Ascending aorta (tissue), 2 donors: ENCODE measurements around the gene ITGAD. TPM values are rescaled to one million over a fixed set of nuclear protein-coding genes. Genes with fewer than 3 reads are reported as not detected.

Source experiments
- DNase-seq, 2 donors: peaks; one replicate each; pipeline ENCODE4 v3.0.0-alpha.2; 2019; ENCODE audit warnings: low spot score in 2 of 2
- H3K27ac ChIP-seq, 2 donors: fragments of 200-600 bp; sonication (generic); one replicate each; pipeline ENCODE4 v1.5.1; 2016 to 2017; ENCODE audit warnings: mild to moderate bottlenecking in 1 of 2
- H3K27me3 ChIP-seq: fragments of 200-600 bp; sonication (generic); one replicate; pipeline ENCODE4 v1.5.1; 2017
- H3K36me3 ChIP-seq, 2 donors: fragments of 200-600 bp; sonication (generic); one replicate each; pipeline ENCODE4 v1.5.1; 2016
- H3K4me1 ChIP-seq, 2 donors: fragments of 200-600 bp; sonication (generic); one replicate each; pipeline ENCODE4 v1.5.1; 2016 to 2017; ENCODE audit warnings: mild to moderate bottlenecking in 1 of 2
- H3K4me3 ChIP-seq, 2 donors: fragments of 200-600 bp; sonication (generic); one replicate each; pipeline ENCODE4 v1.5.1; 2016 to 2017; ENCODE audit warnings: mild to moderate bottlenecking in 1 of 2
- H3K9me3 ChIP-seq, 2 donors: fragments of 200-600 bp; sonication (generic); one replicate each; pipeline ENCODE4 v1.5.1; 2016
- intact Hi-C: fragments of 100-400 bp; cut with DNase I; formaldehyde crosslinking; loops from one replicate; pipeline ENCODE4 v1.15.1; 2023
- total RNA-seq: library from RNA; depleted of rRNA; stranded (reverse); fragments of >200 nt; gene quantifications from one replicate; pipeline ENCODE4 v1.1.0, GENCODE V29; 2016
- TF ChIP-seq, protein P1 (sequence below), 3 experiments: fragments of 200-600 bp in 2 of 3; fragments of 450-650 bp in 1 of 3; sonication (generic) in 2 of 3; IDR thresholded peaks; one replicate each; pipeline ENCODE4 v1.5.1; 2016 to 2019; ENCODE audit warnings: antibody characterized with exemption in 3 of 3, mild to moderate bottlenecking in 1 of 3, moderate library complexity in 1 of 3

ITGAD gene
- total RNA-seq, 1 donor from 2014 or later, result not detected

DNA sequence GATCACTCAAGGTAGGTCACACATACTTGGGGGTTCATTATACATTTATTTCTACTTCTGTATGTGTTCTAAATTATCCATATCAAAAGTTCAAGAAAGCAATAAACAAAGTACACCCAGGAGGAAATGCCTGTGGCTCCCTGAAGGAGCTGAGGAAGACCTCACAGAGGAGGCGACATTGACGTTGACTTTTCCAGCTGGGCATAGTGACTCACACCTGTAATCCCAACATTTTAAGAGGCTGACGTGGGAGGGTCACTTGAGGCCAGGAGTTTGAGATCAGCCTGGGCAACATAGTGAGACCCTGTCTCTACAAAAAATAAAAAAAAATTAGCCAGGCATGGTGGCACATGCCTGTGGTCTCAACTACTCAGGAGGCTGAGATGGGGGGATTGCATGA is 16.3 kb downstream of the ITGAD start:
- intact Hi-C loops, result no loop called here

DNA sequence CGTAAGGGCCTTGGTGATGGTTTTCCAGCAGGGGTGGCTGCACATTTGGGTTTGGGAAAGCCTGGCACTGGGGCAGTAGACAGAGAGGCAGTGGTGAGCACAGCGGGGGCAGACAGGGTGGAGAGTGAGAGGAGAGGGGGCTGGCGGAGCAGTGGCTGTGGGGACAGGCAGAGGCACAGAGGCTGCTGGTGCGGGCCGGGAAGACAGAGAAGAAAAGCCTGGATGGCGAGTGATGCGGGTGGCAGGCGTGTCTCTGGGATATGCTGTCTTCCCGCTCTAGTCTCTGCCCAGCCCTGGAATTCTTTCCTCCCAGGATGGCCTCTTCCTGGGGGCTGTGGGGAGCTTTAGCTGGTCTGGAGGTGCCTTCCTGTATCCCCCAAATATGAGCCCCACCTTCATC is 16.9 kb downstream of the ITGAD start:
- H3K36me3 ChIP-seq, result no peaks in the 10 kb centered on the region
- no peak overlapping the region for H3K27ac ChIP-seq
- intact Hi-C loops, result no loop called here
- no peaks in the 10 kb centered on the region for H3K4me1 ChIP-seq
- no peaks in the 10 kb centered on the region for H3K27me3 ChIP-seq
- no peak overlapping the region for H3K4me3 ChIP-seq
- H3K9me3 ChIP-seq, result no peaks in the 10 kb centered on the region
- TF ChIP-seq, protein P1, sequence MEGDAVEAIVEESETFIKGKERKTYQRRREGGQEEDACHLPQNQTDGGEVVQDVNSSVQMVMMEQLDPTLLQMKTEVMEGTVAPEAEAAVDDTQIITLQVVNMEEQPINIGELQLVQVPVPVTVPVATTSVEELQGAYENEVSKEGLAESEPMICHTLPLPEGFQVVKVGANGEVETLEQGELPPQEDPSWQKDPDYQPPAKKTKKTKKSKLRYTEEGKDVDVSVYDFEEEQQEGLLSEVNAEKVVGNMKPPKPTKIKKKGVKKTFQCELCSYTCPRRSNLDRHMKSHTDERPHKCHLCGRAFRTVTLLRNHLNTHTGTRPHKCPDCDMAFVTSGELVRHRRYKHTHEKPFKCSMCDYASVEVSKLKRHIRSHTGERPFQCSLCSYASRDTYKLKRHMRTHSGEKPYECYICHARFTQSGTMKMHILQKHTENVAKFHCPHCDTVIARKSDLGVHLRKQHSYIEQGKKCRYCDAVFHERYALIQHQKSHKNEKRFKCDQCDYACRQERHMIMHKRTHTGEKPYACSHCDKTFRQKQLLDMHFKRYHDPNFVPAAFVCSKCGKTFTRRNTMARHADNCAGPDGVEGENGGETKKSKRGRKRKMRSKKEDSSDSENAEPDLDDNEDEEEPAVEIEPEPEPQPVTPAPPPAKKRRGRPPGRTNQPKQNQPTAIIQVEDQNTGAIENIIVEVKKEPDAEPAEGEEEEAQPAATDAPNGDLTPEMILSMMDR (IDR thresholded peaks at IDR 0.05), result no peak
- DNase-seq, result no peak

More for the DNA sequence above, 16.3 kb downstream of the ITGAD start:
- no peaks in the 10 kb centered on the region for H3K9me3 ChIP-seq
- no peak overlapping the region for H3K4me3 ChIP-seq
- no peaks in the 10 kb centered on the region for H3K36me3 ChIP-seq
- no peaks in the 10 kb centered on the region for H3K27me3 ChIP-seq
- DNase-seq, result no peak
- TF ChIP-seq, protein P1 (IDR thresholded peaks at IDR 0.05), result no peak
- H3K4me1 ChIP-seq, result no peaks in the 10 kb centered on the region
- no peak overlapping the region for H3K27ac ChIP-seq

DNA sequence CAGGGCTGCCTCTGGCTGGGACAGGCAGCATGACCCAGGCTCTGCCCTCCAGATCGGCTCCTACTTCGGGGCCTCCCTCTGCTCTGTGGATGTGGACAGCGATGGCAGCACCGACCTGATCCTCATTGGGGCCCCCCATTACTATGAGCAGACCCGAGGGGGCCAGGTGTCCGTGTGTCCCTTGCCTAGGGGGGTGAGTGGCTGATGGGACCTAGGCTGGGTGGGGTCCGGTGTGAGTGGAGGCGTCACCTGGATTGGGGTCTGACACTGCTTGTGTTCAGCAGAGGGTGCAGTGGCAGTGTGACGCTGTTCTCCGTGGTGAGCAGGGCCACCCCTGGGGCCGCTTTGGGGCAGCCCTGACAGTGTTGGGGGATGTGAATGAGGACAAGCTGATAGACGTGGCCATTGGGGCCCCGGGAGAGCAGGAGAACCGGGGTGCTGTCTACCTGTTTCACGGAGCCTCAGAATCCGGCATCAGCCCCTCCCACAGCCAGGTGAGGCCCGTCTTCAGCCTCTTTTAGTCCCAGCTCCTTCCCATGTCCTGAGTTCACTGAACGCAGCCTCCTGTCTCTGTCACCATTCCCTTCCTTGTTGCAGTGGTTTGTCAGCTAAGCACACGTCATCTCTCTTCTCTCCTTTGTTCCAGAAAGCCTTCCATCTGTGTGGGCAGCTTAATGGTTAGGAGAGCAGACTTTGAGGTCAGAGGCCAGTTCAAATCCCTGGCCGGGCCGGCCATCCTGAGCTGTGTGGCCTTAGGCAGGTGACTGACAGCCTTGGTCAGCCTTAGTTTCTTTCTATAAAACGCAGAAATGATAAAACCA is 18.1 kb downstream of the ITGAD start:
- Histone ChIP-seq H3K36me3 (no peaks in the 10 kb centered on the region), H3K27me3 (no peaks in the 10 kb centered on the region), H3K9me3 (no peaks in the 10 kb centered on the region), H3K4me1 (no peaks in the 10 kb centered on the region), H3K27ac (no peak overlapping the region), H3K4me3 (no peak overlapping the region)
- intact Hi-C loops, result no loop called here
- TF ChIP-seq, protein P1 (IDR thresholded peaks at IDR 0.05), result no peak
- DNase-seq, result no peak

DNA sequence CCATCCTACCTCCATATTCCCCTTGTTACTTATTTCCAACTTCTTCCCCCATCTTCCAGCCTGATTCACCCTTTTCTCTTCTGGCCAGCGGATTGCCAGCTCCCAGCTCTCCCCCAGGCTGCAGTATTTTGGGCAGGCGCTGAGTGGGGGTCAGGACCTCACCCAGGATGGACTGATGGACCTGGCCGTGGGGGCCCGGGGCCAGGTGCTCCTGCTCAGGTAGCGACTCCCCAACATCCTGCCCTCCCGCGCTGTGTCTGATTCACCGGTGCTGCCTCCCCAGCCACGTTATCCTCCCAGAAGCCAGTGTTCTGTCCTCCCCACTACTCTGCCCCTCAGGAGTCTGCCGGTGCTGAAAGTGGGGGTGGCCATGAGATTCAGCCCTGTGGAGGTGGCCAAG is 19.6 kb downstream of the ITGAD start:
- no peaks in the 10 kb centered on the region for H3K4me1 ChIP-seq
- no peaks in the 10 kb centered on the region for H3K36me3 ChIP-seq
- no peaks in the 10 kb centered on the region for H3K9me3 ChIP-seq
- no peak for DNase-seq
- H3K27ac ChIP-seq, result no peak overlapping the region
- TF ChIP-seq, protein P1 (IDR thresholded peaks at IDR 0.05), result no peak
- H3K4me3 ChIP-seq, result no peak overlapping the region
- intact Hi-C loops, result no loop called here
- no peaks in the 10 kb centered on the region for H3K27me3 ChIP-seq

DNA sequence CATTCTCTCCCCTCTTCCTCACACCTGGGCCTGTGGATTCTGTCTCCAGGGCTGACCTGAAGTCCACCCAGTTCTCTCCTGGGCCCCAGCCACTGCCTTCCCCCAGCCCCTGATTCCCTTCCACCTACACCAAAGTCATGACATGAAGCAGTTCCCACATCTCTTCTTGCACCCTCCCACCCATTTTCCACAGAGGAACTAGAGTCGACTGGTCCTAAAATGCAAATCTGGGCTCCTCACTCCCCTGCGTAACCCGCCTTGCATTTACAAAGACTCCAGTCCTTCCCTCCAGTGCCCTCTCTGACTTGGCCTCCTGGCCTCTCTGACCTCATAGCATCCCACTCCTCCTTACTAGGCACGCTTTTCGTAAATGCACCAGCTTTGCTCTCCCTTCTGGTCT is 20.2 kb downstream of the ITGAD start:
- Histone ChIP-seq H3K27me3 (no peaks in the 10 kb centered on the region), H3K4me1 (no peaks in the 10 kb centered on the region), H3K4me3 (no peak overlapping the region), H3K9me3 (no peaks in the 10 kb centered on the region), H3K36me3 (no peaks in the 10 kb centered on the region), H3K27ac (no peak overlapping the region)
- TF ChIP-seq, protein P1 (IDR thresholded peaks at IDR 0.05), result no peak
- DNase-seq, result no peak
- intact Hi-C loops, result no loop called here
